RKO (cell line): ENCODE results near the gene TRPV4.

ENCODE experiments used
- DNase-seq: peaks from one replicate; pipeline ENCODE4 v3.0.0-alpha.2; 2016; ENCODE audit warnings: low spot score

TRPV4 gene

DNA sequence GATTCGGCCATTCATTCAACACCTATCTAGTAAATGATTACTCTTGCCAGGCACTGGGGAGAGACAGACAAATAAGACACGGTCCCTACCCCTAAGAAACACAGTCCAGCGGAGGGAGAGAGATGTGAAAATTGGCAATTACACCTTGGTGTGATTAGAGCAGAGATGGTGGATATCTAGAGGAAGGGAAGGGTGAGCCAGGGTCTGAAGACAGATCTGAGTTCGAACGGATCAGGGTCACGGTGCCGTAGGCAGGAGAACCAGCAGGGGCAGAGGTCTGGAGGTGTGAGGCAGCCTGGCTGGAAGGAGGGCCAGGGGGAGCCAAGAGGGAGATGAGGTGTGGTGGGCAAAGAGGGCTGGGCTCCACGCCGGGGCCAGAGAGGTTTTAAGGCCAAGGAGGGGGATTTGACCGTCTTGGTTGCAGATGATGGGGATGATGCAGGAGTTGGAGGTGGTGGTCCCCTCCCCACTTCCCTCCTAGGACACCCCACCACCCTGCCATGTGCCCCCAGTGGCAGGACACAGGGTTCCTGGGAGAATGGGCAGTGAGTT, 92.4 kb downstream of the TRPV4 start:
- DNase-seq = no peak

DNA sequence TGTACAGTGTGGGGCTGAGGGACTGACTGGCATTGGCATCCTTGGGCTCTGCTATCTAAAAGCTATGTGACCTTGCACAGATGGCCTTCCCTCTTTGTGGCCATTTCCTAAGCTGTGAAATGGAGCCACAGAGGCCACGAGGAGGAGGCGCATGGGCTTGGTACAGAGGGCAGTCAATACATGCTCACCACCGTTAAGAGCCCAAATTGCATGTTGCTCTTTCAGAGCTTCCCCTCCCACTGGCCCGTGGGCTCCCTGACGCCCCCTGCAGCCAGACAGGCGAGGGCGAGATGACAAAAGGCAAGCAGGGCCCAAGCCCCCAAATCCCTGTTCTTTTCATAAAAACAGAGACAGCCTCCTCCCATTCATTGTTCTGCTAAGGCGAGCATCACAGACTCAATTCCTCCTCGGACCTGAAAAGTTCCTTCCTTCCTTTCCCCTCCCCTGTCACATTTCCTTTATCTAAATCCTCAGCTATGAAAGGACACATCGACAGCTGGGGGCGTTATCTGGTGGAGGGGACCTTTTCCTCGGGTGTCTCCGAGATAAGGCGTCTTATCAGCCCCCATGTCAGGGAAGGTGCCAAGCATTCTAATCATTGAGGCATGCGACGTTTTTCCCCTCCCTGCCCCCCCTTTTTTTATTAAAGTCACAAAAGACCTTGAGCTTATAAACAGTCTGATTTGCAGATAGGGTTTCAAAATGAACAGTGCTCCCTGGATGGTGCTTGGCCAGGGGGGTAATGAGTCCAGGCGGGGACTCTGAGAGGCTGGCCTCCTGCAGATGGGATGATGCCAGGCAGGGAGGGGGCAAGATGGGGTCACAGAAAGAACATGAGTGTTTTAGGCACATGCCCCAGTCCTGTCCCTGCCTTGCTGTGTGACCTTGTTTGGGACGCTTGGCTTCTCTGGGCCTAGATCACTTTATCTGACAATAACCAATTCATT, 93.2 kb downstream of the TRPV4 start:
- no peak for DNase-seq

DNA sequence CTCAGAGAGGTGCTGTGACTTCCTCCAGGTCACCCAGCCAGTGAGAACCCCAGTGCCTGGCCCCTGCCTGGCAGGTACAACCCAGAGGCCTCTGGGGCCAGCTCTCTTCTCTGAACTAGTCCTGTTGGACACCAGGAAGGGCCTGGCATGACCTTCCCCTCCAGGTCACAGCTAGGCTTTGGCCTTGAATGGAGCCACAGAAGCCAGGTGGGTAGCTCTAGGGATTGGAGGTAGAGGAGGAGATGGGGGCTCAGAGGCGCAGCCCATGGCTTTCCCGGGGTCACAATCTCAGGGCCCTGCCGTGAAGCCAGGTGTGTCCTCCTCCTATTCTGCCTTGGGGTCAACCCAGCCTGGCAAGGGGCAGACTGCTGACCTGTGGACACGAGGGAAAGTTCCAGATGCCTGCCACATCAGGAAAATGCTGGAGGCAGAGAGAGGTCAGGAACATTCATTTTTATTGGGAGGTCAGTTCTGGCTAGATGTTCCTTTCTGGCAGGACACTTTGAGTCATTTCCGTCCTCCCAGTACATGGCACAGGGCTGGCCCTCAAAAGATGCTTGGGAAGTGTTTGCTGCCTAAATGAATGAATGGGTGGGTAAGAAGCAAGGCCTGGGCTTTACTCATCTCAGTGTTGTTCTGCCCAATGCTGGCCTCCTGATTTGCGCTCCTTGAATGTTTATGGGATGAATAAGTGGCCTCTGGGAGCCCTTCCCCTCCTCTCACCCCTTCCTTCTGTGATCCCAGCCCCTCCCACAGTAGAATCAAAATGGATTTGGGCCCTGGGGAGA, 94.1 kb downstream of the TRPV4 start:
- no peak for DNase-seq

DNA sequence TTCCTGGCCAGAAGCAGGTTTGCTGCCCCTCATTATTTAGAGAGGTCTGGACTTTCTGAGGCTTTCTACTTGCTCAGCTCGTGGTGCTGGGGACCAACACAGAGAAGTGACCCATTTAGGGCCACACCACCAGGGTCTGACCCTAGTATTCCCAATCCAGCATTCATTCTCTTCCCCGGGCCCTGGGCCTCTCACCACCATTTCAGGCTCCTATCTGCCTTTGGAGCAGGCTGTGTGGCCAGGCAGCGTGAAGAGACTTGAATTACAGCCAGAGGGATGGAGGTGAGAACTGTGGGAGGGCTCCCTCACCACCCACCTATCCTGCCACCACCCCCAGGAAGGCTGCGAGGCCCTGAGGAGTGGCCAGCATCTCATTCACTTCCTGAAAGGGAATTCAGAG, 95.0 kb downstream of the TRPV4 start:
- no peak for DNase-seq

DNA sequence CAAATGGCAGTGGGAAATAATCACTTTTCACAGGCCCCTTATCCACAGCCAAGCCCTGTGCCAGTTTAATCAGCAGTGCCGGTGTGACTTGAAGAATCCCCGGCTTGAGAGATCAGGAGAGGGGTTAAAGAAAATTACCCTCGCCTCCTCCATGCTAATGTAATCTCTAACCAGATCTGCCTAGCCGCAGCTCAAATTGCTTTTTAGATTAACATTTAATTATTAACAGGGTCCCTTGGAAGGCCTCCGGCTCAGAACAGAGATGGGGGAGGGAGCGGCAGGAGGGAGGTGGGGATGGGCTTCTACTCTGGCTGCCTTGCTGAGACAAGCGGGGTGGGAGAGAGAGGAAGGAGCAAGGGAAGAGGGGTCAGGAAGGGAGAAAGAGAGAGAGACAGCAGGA, 95.6 kb downstream of the TRPV4 start:
- DNase-seq = no peak

DNA sequence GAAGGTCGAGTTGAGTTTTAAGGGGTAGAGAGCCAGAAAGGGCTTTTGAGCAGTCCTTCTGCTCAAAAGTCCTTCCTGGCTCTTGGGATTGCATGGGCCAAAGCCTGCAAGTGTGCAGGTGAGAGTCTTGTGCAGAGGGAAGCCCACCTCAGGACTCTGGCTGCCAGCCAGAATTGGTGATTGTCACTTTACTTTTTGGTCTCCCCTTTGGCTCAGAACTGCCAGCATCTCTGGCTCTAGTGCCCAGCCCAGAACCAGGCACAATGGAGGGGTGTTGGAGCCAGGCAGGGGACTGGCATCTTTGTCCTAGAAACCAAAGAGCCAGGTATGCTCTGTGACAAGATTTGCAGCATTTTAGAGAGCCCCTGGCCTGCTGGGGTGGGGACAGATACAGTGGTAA, 96.1 kb downstream of the TRPV4 start:
- DNase-seq = no peak

DNA sequence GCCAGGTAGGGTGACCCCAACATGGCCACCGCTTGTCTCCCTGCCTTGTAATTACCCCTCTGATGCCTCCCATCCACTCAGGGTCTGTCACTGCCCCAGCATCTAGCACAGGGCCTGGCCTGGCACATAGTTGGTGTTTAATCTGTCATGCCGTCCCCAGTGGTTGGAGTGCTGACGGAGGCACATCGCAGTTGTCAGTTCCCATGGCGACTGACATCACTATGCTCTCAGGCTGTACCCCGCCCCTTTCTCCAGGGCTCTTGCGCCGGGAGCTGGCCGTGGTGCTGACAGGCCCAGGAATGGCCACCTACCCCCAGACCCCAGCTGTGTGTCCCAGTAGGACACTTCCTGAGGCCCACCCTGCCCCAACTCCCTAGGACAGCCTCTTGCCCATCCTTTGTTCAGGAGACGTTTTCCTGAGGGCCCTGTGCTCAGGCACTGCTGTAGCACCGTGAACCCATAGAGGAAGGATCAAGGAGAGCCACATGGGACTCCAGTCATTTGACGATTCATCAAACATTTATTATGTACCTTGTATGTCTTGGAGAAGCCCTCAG, 96.6 kb downstream of the TRPV4 start:
- no peak for DNase-seq

DNA sequence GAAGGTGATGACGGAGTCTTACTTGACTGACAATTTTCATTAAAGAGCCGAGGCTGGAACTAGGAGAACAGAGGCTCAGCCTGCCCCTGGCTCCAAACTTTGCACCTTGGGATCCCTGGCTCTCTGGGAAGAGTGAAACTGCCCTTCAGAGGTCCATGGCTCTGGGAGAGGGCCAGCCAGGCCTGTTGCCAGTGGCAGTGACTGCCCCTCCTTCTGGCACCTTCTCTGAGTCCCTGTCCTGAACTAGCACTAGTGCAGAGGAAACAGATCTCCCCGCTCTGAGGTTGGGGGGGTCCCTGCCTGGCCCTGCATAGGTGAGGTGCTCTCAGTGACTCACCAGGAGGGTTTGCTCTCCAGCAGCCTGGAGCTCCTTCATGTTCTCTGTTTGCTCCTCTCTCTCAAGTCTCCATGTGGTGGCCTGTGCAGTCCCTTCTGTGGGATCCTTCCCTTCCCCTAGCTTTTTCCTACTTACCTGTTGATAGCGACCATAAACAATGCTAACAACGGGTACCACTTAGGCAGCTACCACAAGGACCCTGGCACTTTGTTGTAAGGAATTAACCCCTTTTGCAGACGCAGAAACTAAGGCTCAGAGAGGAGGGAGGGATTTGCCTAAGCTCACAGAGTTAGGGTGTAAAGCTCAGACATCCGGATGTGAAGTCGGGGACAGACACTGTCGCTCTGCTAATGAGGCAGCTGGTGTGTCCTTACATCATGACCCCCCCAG, 97.2 kb downstream of the TRPV4 start:
- no peak for DNase-seq

DNA sequence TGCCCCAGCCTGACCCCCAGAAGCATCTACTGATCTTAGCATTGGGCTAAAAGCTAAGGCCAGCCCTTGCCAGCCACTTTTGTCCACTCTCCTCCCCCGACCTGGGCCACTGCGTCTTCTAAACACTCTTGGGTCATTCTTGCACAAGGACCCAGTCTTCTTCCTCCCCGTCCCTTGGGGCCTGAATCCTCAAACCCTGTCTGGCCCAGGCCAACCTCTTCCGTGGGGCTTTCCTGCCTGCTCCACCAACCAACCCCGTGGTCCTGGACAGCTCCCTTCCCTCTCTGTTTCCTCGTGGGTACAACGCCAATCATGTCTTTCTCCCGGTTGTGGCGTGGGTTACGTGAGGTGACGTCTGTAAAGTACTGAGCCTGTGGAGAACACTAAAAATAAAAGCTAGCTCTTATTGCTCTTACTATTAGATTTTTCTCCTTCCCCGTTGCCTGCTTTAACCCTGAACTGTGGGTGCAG, 98.1 kb downstream of the TRPV4 start:
- DNase-seq = no peak

DNA sequence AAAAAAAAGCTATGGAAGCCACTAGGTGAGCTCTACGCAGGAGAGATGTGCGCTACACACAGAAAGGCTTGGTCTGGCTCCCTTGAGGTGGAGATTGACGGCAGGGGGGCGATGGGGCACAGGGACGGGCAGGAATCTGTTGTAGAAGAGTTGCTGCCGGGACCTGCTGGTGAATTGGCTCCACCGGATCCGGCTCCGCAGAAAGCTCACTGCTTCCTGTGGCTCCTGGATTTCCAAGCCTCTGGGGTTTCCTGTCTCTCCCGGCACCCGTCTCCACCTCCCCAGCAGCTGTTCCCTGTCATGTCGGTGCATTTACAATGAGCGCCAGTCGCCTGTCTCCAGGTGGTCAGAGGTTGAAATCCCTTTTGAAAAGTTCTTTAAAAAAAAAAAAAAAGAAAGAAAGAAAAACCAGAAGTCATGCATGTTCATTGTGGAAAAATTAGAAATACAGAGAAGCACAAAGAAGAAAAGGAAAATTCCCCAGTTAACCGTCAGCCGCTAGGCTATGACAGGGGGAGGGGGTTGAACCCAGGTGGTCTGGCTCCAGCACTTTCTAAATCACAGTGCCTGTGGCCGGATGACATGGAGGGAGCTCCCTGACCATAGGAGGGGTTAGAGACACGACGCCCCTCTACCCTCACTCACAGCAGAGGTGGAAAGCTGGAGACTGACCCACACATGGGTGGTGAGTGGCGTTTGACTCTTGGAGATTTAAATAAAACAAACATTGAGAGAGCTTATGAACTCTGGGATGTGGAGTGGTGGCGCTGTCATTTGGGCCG, 98.8 kb downstream of the TRPV4 start:
- no peak for DNase-seq
